ENCODE results near the gene TMX1. TPM values are rescaled to one million over a fixed set of nuclear protein-coding genes. Genes with fewer than 3 reads are reported as not detected.

The TMX1 gene
- total RNA-seq, 1 experiment from 2014 or later, result 46.2 TPM

- no peaks in the 10 kb centered on the region for H3K27me3 ChIP-seq (ENCODE audit: insufficient read depth, low read length)
- intact Hi-C loops (cut with micrococcal nuclease), result no loop called here
- no peaks in the 10 kb centered on the region for H4K20me1 ChIP-seq (ENCODE audit: insufficient read depth)
- H3K4me2 ChIP-seq (ENCODE audit: low read length), result no peak overlapping the region
- RAD21 ChIA-PET (ENCODE audit: low non-redundant PET in 1 of 2, low total read pairs in 2 of 2, uncharacterized antibody in 2 of 2, unreplicated experiment in 2 of 2), result no interaction called here
- no peak for TF ChIP-seq POLR2A (IDR thresholded peaks at IDR 0.05; ENCODE audit: borderline replicate concordance, extremely low read depth, insufficient read depth, insufficient read length)
- no peak for TF ChIP-seq ATF3 (IDR thresholded peaks at IDR 0.05)
- TF ChIP-seq TCF7L2 (IDR thresholded peaks at IDR 0.05; ENCODE audit: borderline replicate concordance, extremely low read depth, insufficient read depth, insufficient read length), result no peak
- TF ChIP-seq EGR1 (IDR thresholded peaks at IDR 0.05; ENCODE audit: low read depth), result no peak
- no peak for TF ChIP-seq ZFX (IDR thresholded peaks at IDR 0.05)
- no peak for TF ChIP-seq SRF (IDR thresholded peaks at IDR 0.05; ENCODE audit: low read depth)
- no peak for TF ChIP-seq SP1 (IDR thresholded peaks at IDR 0.05; ENCODE audit: low read depth)
- no peak for TF ChIP-seq POLR2AphosphoS5 (IDR thresholded peaks at IDR 0.05; ENCODE audit: low read depth, low read length)
- TF ChIP-seq MAX (IDR thresholded peaks at IDR 0.05), result no peak
- no peak for TF ChIP-seq ELF1 (IDR thresholded peaks at IDR 0.05; ENCODE audit: borderline replicate concordance, low read depth)
- no peak for TF ChIP-seq CBX3 (IDR thresholded peaks at IDR 0.05; ENCODE audit: low read depth)
- no peak for TF ChIP-seq YY1 (IDR thresholded peaks at IDR 0.05; ENCODE audit: extremely low read depth, insufficient replicate concordance, low read depth, low read length)
- TF ChIP-seq ZNF274 (IDR thresholded peaks at IDR 0.05; ENCODE audit: low read depth, low read length), result no peak
- TF ChIP-seq JUND (IDR thresholded peaks at IDR 0.05), result no peak
- TF ChIP-seq ZBTB33 (IDR thresholded peaks at IDR 0.05; ENCODE audit: extremely low read depth, insufficient replicate concordance, low read length), result no peak
- TF ChIP-seq, protein P1, sequence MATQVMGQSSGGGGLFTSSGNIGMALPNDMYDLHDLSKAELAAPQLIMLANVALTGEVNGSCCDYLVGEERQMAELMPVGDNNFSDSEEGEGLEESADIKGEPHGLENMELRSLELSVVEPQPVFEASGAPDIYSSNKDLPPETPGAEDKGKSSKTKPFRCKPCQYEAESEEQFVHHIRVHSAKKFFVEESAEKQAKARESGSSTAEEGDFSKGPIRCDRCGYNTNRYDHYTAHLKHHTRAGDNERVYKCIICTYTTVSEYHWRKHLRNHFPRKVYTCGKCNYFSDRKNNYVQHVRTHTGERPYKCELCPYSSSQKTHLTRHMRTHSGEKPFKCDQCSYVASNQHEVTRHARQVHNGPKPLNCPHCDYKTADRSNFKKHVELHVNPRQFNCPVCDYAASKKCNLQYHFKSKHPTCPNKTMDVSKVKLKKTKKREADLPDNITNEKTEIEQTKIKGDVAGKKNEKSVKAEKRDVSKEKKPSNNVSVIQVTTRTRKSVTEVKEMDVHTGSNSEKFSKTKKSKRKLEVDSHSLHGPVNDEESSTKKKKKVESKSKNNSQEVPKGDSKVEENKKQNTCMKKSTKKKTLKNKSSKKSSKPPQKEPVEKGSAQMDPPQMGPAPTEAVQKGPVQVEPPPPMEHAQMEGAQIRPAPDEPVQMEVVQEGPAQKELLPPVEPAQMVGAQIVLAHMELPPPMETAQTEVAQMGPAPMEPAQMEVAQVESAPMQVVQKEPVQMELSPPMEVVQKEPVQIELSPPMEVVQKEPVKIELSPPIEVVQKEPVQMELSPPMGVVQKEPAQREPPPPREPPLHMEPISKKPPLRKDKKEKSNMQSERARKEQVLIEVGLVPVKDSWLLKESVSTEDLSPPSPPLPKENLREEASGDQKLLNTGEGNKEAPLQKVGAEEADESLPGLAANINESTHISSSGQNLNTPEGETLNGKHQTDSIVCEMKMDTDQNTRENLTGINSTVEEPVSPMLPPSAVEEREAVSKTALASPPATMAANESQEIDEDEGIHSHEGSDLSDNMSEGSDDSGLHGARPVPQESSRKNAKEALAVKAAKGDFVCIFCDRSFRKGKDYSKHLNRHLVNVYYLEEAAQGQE (IDR thresholded peaks at IDR 0.05; ENCODE audit: low read depth), result no peak
- no peak for TF ChIP-seq SIN3A (IDR thresholded peaks at IDR 0.05; ENCODE audit: low read depth)
- H3K79me2 ChIP-seq (ENCODE audit: insufficient read depth, low read length), result 0 out of 2 replicates have a peak, but pooled peaks cover 6% of the 10 kb centered on the region
- no peak for ATAC-seq
- no peak overlapping the region for H3K9ac ChIP-seq (ENCODE audit: low read length)
- H3K36me3 ChIP-seq (ENCODE audit: control insufficient read depth in 1 of 2, insufficient read depth in 2 of 2, low read length in 2 of 2), result peaks cover 16 to 22% of the 10 kb centered on the region in 2 experiments; a peak in 3 of 4 replicates
- H3K9me2 ChIP-seq (ENCODE audit: insufficient read depth), result no peaks in the 10 kb centered on the region
- no peaks in the 10 kb centered on the region for H3K9me3 ChIP-seq (ENCODE audit: control insufficient read depth in 1 of 2, insufficient read depth in 1 of 2, low read depth in 1 of 2, low read length in 2 of 2)
- POLR2A ChIA-PET, result no interaction called here
- BruUV-seq (replicated peaks), result no TSS peak
- H3K4me3 ChIP-seq (replicated peaks in 1 of 2; ENCODE audit: low read depth in 1 of 2, low read length in 2 of 2), result no peak overlapping the region
- no peak overlapping the region for H2AFZ ChIP-seq (ENCODE audit: low read depth, low read length, poor library complexity, severe bottlenecking)
- no peak overlapping the region for H3K27ac ChIP-seq (ENCODE audit: low read depth, low read length)
- no peak for DNase-seq (ENCODE audit: low read depth, low spot score)
- CTCF ChIA-PET, result interaction anchor here (0.6 kb wide), 1 partner anchor 946 kb away, joined by 4 read pairs; the partner anchor contains the start of gene DMAC2L
- H3K4me1 ChIP-seq (ENCODE audit: control insufficient read depth in 1 of 2, insufficient read depth in 2 of 2, low read length in 2 of 2), result no peaks in the 10 kb centered on the region
These were observed 18.7 kb downstream of the TMX1 start for GRCh38 chr14:51258788-51259187.
